Lower leg skin (tissue), 3 donors: ENCODE measurements around the gene CAP2.

Source experiments
- CTCF ChIP-seq, 3 donors: fragments of 450-650 bp; IDR thresholded peaks; one replicate each; pipeline ENCODE4 v1.5.1; 2016; ENCODE audit warnings: antibody characterized with exemption in 3 of 3, mild to moderate bottlenecking in 3 of 3, moderate library complexity in 2 of 3
- POLR2A ChIP-seq, 2 donors: fragments of 450-650 bp; IDR thresholded peaks; one replicate each; pipeline ENCODE4 v1.6.1; 2016 to 2017; ENCODE audit warnings: antibody characterized with exemption in 2 of 2, mild to moderate bottlenecking in 1 of 2, moderate library complexity in 1 of 2

GRCh38 chr6:17470938-17471327, 77.5 kb downstream of the CAP2 start:
- TF ChIP-seq CTCF (IDR thresholded peaks at IDR 0.05) (no peak), POLR2A (IDR thresholded peaks at IDR 0.05) (no peak)
